Islet of Langerhans (tissue), 1 donor: ENCODE measurements around the gene USP44.
"Not testable (repeated sequence)": the region's sequence is repeated elsewhere in the genome, so short reads cannot be mapped to it uniquely, and the experiment has no call there.

ENCODE experiments used
- FAIRE-seq: peaks from one replicate; lab custom pipeline; 2011; peaks lifted over from hg19 to GRCh38; lab: Jason Lieb, UNC

The USP44 gene

DNA sequence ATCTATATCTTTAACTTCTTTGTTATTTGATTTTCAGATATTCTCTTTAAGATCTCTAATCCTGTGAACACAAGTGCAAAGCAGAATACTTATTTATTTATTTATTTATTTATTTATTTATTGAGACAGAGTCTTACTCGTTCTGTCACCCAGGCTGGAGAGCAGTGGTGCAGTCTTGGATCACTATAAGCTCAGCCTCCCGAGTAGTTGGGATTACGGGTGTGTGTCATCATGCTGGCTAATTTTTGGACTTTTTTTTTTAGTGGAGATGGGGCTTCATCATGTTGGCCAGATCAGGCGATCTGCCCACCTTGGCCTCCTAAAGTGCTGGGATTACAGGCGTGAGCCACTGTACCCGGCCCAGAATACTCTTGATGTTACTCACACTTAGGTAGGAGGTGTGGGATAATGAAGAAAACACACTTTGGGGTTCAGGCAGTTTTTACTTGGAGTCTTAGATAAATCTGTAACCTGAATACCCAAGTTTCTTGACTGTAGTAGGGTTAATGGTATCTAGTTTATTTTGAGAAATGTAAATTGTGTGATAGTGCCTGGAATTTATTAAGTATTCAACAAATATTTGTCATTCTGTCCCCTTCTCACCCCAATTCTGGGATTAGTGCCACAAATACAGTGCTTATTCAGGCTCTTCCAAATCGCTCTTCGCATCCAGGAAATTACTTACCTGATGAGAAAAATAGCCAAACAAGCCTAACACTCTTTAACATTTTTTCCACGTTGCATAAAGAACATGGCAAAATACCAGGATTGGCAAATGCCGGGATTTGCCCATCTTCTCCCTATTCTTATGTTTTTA lies 44.4 kb downstream of the USP44 start:
- FAIRE-seq: no peak

DNA sequence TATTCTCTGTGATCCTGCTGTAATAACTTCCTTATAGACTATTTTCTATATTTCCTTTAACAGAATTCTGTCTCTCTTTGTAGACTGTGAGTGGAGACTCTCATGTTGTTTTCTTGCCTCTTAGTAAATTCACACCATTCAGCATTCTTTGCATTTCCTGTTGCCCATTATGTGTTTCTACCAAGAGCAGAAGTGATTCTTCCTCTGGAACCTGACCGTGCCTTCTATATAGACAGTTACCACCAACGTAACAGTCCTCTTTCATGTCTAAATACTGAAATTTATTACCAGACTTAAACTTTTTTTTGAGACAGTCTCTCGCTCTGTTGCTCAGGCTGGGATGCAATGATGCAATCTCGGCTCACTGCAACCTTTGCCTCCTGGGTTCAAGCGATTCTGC lies 46.2 kb downstream of the USP44 start:
- no peak for FAIRE-seq

DNA sequence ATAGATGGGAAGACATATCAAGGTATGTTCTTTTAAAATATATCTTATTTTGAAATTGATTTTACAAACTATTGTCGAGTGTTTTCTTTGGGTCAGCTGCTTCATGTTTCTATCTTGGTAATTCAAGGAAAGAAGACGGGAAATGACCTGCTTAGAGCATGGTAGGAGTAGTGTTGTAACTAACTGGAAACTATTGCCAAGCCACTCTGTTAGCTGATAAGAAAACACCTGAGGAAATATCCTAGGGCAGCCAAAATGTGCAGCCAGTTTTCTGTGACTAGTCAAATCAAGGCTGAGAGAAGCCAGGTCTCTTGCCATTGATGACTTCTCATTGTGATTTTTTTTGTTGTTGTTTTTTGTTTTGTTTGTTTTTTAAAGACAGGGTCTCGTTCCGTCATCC lies 47.1 kb downstream of the USP44 start:
- FAIRE-seq: no peak

- no peak for FAIRE-seq
These were observed 51.5 kb downstream of the USP44 start for GRCh38 chr12:95499772-95500171.

DNA sequence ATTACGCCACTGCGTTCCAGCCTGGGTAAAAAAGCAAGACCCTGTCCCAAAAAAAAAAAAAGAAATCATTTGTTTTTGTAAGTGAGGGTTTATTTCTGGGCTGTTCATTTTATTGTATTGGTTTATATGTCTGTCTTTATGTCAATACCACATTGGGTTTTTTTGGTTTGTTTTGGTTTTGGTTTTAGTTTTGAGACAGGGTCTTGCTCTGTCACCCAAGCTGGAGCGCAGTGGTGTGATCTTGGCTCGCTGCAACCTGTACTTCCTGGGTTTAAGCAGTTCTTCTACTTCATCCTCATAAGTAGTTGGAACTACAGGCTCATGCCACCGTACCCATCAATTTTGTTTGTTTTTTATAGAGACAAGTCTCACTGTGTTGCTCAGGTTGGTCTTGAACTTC lies 52.3 kb downstream of the USP44 start:
- FAIRE-seq: no peak

- no peak for FAIRE-seq
These were observed 54.2 kb downstream of the USP44 start for GRCh38 chr12:95497031-95497430.

DNA sequence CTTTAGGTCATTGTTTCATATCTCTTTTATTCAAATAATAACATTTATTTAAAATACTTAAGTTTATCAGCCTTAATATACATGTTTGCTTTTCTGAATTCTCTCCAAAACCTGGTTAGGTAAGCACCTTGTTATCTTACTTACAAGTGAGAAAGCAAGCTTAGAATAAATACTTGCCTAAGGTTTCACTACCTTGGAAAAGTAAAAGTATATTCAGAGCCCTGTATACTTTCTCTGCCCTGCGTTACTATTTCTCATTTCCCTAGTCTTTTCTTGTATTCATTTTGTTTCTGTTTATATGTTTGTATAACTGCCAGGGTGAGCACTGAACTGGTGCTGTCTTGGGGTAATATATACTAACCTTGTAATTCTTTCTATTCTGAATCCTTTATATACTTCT lies 55.8 kb downstream of the USP44 start:
- no peak for FAIRE-seq

DNA sequence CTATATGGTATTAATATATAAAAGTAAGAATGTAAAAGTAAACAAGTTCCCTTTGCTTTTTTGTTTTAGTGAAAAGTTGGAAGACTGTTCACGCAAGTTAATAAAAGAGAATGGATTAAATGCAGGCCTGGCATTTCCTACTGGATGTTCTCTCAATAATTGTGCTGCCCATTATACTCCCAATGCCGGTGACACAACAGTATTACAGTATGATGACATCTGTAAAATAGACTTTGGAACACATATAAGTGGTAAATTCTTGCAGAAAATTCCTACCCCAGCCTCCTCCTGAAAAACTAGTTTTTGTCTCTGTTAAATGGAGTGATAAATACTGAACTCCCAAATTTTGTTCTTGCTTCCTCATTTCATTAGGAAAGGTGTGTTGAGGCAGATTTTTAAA lies 56.4 kb downstream of the USP44 start:
- no peak for FAIRE-seq

DNA sequence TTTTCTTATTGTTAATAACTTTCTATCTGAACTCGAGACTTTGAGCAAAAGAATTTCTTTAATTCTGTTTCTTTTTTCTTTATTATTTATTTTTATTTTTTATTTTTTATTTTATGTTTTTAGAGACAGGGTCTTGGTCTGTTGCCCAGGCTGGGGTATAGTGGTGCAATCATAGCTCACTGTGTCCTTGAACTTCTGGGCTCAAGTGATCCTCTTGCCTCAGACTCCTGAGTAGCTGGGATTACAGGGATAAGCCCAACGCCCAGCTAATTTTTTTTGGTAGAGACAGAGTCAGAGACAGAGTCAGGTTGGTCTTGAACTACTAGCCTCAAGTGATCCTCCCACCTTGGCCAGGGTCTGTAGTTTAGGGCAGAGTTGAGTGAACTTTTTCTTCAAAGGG lies 58.8 kb downstream of the USP44 start:
- FAIRE-seq: no peak

DNA sequence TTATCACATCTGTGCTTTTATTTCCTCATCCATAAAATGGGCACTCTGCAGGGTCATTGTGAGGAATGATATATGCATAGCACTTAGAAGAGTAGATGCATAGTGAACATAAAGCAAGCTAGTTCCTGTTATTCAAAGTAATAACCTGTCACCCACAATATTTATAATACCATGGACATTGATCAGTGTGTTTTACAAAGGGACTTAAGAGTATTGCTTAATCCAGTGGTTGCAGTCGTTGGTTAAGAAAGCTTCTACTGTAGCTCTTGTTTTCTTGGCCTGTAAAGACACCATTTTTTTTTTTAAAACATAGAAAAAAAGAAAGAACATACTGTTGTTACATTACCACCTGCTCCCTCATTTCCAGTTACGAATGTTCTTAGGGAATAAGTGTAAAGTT lies 64.3 kb downstream of the USP44 start:
- no peak for FAIRE-seq

DNA sequence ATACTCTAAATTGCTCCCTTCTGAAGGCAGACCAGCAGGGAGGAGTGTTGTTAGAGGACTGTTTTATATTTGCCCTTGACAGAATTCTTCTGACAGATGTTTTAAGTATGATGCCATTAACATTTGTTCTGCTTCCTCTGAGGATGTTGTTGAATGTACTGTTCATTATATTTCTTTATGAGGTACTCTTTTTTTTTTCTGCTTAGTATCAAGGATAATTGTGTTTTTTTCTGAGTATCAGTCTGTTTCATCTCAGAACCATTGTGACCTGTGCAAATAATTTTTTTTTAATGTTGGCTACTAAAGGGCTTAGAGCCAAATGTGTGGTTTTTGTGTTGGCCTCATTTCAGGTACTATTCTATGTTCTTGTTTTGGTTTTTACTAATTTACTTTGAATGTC lies 66.8 kb downstream of the USP44 start:
- FAIRE-seq: peak; percentile 95

DNA sequence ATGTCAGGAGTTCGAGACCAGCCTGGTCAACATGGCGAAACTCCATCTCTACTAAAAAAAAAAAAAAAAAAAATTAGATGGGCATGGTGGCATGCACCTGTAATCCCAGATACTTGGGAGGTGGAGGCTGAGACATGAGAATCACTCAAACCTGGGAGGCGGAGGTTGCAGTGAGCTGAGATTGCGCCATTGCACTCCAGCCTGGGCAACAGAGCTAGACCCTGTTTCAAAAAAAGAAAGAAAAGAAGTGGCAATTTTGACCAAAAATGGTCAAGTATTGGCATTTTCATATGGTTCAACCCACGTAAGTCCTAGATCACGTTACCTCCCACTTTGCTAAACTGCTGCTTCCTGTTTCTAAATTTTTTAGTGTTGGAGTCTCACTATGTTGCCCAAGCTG lies 68.7 kb downstream of the USP44 start:
- not testable (repeated sequence) for FAIRE-seq

GRCh38 chr12:95481888-95482287 lies 69.4 kb downstream of the USP44 start:
- no peak for FAIRE-seq

GRCh38 chr12:95481072-95481471 lies 70.2 kb downstream of the USP44 start:
- FAIRE-seq: no peak

DNA sequence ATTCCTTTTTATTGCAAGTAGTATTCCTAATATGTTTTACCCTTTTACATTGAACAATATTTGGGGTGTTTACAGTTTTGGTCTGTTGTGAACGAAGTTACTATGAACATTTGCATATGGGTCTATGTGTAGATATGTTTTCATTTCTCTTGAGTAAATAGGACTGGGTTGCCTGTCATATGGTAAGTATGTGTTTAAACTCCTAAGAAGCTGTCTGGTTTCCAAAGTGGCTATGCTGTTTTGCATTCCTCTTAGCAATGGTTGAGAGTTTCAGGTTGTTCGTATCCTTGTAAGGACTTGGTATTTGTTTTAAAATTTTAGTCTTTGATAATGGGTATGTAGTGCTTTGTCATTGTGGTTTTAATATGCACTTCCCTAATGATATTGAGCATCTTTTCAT lies 71.0 kb downstream of the USP44 start:
- no peak for FAIRE-seq

GRCh38 chr12:95474660-95474958 lies 76.7 kb downstream of the USP44 start:
- FAIRE-seq: no peak

DNA sequence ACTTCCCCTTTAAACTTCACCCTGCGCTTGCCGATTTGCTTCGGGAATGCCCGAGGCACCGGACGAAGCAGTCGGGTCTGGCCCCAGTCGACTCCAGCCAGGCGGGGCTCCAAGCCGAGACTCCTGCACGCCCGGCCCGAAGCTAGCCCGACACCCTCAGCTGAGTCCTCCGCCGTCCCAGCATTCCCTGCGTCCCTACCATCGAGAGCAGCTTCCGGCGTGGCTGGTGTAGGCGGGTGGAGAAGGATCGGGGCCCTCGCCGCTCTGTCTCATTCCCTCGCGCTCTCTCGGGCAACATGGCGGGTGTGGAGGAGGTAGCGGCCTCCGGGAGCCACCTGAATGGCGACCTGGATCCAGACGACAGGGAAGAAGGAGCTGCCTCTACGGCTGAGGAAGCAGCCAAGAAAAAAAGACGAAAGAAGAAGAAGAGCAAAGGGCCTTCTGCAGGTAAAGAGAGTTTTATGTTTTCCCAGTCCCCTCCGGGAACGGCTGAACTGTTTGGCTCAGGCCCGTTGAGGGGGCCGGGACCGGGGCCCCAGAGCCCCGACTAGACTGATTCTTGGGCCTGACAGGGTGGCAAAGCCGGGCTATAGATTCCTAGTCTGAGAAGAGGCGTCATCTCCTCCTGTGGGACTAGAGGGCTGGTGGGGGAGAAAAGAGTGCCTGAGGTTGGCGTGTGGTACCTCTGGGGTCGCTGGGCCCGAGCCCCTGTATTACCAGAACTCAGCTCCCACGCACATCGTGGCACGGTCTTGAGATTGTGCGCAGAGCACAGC lies 77.2 kb downstream of the USP44 start, which contains the start of gene METAP2:
Gene METAP2 (plus strand): TSS at position 269 of the 776 bp plus-strand sequence. CDS start 28 bp downstream, at position 297.
- FAIRE-seq: no peak

DNA sequence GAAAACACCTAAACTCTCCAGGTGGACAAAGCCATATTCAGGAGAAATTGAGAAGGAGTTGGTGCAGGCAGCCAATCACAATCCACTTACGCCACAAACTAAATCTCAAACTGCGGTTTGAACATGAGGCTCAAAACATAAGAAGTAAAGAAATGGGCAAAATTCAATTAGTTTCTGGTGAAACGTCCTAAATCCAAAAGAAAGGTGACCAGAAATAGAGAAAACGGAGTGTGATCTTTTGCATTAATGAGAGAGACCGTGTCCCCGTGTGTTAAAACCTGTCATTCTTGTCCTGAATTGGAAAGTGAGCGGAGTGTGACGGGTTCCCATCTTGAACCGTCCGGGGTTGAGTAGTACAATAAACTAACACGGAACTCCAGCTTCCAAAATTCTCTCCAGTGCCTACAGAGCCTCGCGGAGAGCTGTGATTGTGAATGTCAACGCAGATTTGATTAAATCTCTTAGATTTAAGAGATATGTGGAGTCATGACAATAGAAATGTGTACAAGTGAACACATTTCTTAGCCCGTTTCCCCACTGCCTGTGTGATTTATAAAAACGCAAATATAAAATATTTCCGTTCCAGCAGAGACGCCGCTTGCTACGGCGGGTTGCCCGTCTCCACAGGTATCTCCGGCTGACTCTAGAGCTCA lies 77.9 kb downstream of the USP44 start:
- FAIRE-seq: no peak

- FAIRE-seq: no peak
These were observed 81.0 kb downstream of the USP44 start for GRCh38 chr12:95470300-95470699.
